Stimulated activated CD8-positive, alpha-beta memory T cell treated with anti-CD3 and anti-CD28 coated beads, Interleukin-15, amount 100 ng/mL, for 1 hour (primary cell): ENCODE measurements around the gene DNAJB12.

Experiments
- DNase-seq: peaks from one replicate; pipeline ENCODE4 v3.0.0-alpha.2; 2020; ENCODE audit warnings: low read depth

DNAJB12 gene

GRCh38 chr10:72291019-72291532 lies 63.6 kb downstream of the DNAJB12 start:
- DNase-seq, result no peak

GRCh38 chr10:72285972-72286521 lies 68.7 kb downstream of the DNAJB12 start:
- DNase-seq, result no peak

- no peak for DNase-seq
Observed at GRCh38 chr10:72283131-72283530, 71.6 kb downstream of the DNAJB12 start.
